ENCODE data around the gene FBP1.

FBP1 gene

GRCh38 chr9:94656200-94656599, 16.9 kb upstream of the FBP1 start:
- H3K79me1 ChIP-seq (ENCODE audit: low read depth, low read length), result no peaks in the 10 kb centered on the region
- H3K27ac ChIP-seq (replicated peaks; ENCODE audit: low read length), result peak overlapping the region; percentile 61
- H3K4me3 ChIP-seq (ENCODE audit: low read length in 2 of 2), result no peak overlapping the region
- no peak overlapping the region for H3K18ac ChIP-seq (ENCODE audit: low read length)
- H2BK120ac ChIP-seq (ENCODE audit: low read depth, low read length), result no peak overlapping the region
- H2AFZ ChIP-seq (ENCODE audit: low read length), result peak overlapping the region; percentile 70
- no peak overlapping the region for H2BK15ac ChIP-seq (ENCODE audit: low read length)
- no peak overlapping the region for H3K23ac ChIP-seq (ENCODE audit: low read depth, low read length, poor library complexity)
- no peak overlapping the region for H3K14ac ChIP-seq (ENCODE audit: low read length)
- H4K8ac ChIP-seq (ENCODE audit: low read depth, low read length), result no peak overlapping the region
- H3K4me1 ChIP-seq (ENCODE audit: control insufficient read depth in 2 of 2, insufficient read depth in 1 of 2, low read depth in 1 of 2, low read length in 2 of 2), result peaks cover 7 to 13% of the 10 kb centered on the region in 2 donors
- no peak overlapping the region for H3K9ac ChIP-seq (ENCODE audit: low read depth, low read length, poor library complexity)
- H2AK5ac ChIP-seq (ENCODE audit: low read depth, low read length), result no peak overlapping the region
- no peaks in the 10 kb centered on the region for H3K9me3 ChIP-seq (replicated peaks in 1 of 2; ENCODE audit: control insufficient read depth in 2 of 2, insufficient read depth in 1 of 2, low read depth in 1 of 2, low read length in 2 of 2)
- H3K4me2 ChIP-seq (ENCODE audit: insufficient read depth, low read length, poor library complexity, severe bottlenecking), result no peak overlapping the region
- no peak overlapping the region for H3K4ac ChIP-seq (ENCODE audit: low read length)
- H2BK5ac ChIP-seq (ENCODE audit: low read length), result no peak overlapping the region
- peaks cover 0 to 10% (median 7%) of the 10 kb centered on the region in 3 experiments for H3K27me3 ChIP-seq (ENCODE audit: control insufficient read depth in 3 of 3, insufficient read depth in 3 of 3, low read depth in 1 of 3, low read length in 3 of 3)
- no peaks in the 10 kb centered on the region for H3K36me3 ChIP-seq (replicated peaks in 1 of 2; ENCODE audit: control insufficient read depth in 2 of 2, insufficient read depth in 2 of 2, low read length in 2 of 2)
- DNase-seq (ENCODE audit: low spot score), result no peak
- no peak overlapping the region for H2BK12ac ChIP-seq (ENCODE audit: low read length)
- H4K91ac ChIP-seq (ENCODE audit: low read depth, low read length, poor library complexity), result no peak overlapping the region
- WGBS, 2 donors (ENCODE audit: extremely low coverage in 2 of 2, insufficient read length in 2 of 2, insufficient replicate concordance in 1 of 2), result no CpG with 5 or more reads among the region's 6 CpGs

- Histone ChIP-seq H3K4ac (ENCODE audit: low read length) (no peak overlapping the region), H4K91ac (ENCODE audit: low read depth, low read length, poor library complexity) (no peak overlapping the region), H4K8ac (ENCODE audit: low read depth, low read length) (no peak overlapping the region), H3K9ac (ENCODE audit: low read depth, low read length, poor library complexity) (no peak overlapping the region), H3K4me3 (ENCODE audit: low read length in 2 of 2) (no peak overlapping the region), H2AK5ac (ENCODE audit: low read depth, low read length) (no peak overlapping the region), H3K4me2 (ENCODE audit: insufficient read depth, low read length, poor library complexity, severe bottlenecking) (no peak overlapping the region), H3K36me3 (replicated peaks in 1 of 2; ENCODE audit: control insufficient read depth in 2 of 2, insufficient read depth in 2 of 2, low read length in 2 of 2) (no peaks in the 10 kb centered on the region), H3K14ac (ENCODE audit: low read length) (no peak overlapping the region), H3K23ac (ENCODE audit: low read depth, low read length, poor library complexity) (no peak overlapping the region), H2BK15ac (ENCODE audit: low read length) (peak overlapping the region; percentile 42), H2BK12ac (ENCODE audit: low read length) (peak overlapping the region; percentile 77), H3K9me3 (replicated peaks in 1 of 2; ENCODE audit: control insufficient read depth in 2 of 2, insufficient read depth in 1 of 2, low read depth in 1 of 2, low read length in 2 of 2) (no peaks in the 10 kb centered on the region), H3K4me1 (ENCODE audit: control insufficient read depth in 2 of 2, insufficient read depth in 1 of 2, low read depth in 1 of 2, low read length in 2 of 2) (peaks cover 7 to 13% of the 10 kb centered on the region in 2 donors), H2AFZ (ENCODE audit: low read length) (peak overlapping the region; percentile 70), H3K27ac (replicated peaks; ENCODE audit: low read length) (no peak overlapping the region), H2BK120ac (ENCODE audit: low read depth, low read length) (peak overlapping the region; percentile 19), H2BK5ac (ENCODE audit: low read length) (no peak overlapping the region), H3K79me1 (ENCODE audit: low read depth, low read length) (no peaks in the 10 kb centered on the region), H3K27me3 (ENCODE audit: control insufficient read depth in 3 of 3, insufficient read depth in 3 of 3, low read depth in 1 of 3, low read length in 3 of 3) (peaks cover 0 to 10% (median 7%) of the 10 kb centered on the region in 3 experiments), H3K18ac (ENCODE audit: low read length) (peak overlapping the region; percentile 76)
- WGBS, 2 donors (ENCODE audit: extremely low coverage in 2 of 2, insufficient read length in 2 of 2, insufficient replicate concordance in 1 of 2), result no CpG with 5 or more reads among the region's 10 CpGs
- no peak for DNase-seq (ENCODE audit: low spot score)
Observed at GRCh38 chr9:94655739-94656138, 16.4 kb upstream of the FBP1 start.

- Histone ChIP-seq H2BK12ac (ENCODE audit: low read length) (peak overlapping the region; percentile 64), H3K4me3 (ENCODE audit: low read length in 2 of 2) (no peak overlapping the region), H3K27me3 (ENCODE audit: control insufficient read depth in 3 of 3, insufficient read depth in 3 of 3, low read depth in 1 of 3, low read length in 3 of 3) (peaks cover 0 to 10% (median 7%) of the 10 kb centered on the region in 3 experiments), H3K4me1 (ENCODE audit: control insufficient read depth in 2 of 2, insufficient read depth in 1 of 2, low read depth in 1 of 2, low read length in 2 of 2) (peaks cover 7 to 13% of the 10 kb centered on the region in 2 donors), H2AFZ (ENCODE audit: low read length) (no peak overlapping the region), H4K8ac (ENCODE audit: low read depth, low read length) (no peak overlapping the region), H2BK15ac (ENCODE audit: low read length) (peak overlapping the region; percentile 33), H2BK120ac (ENCODE audit: low read depth, low read length) (peak overlapping the region; percentile 32), H2AK5ac (ENCODE audit: low read depth, low read length) (peak overlapping the region; percentile 89), H3K18ac (ENCODE audit: low read length) (peak overlapping the region; percentile 81), H3K9ac (ENCODE audit: low read depth, low read length, poor library complexity) (no peak overlapping the region), H3K27ac (replicated peaks; ENCODE audit: low read length) (no peak overlapping the region), H3K9me3 (replicated peaks in 1 of 2; ENCODE audit: control insufficient read depth in 2 of 2, insufficient read depth in 1 of 2, low read depth in 1 of 2, low read length in 2 of 2) (no peaks in the 10 kb centered on the region), H3K36me3 (replicated peaks in 1 of 2; ENCODE audit: control insufficient read depth in 2 of 2, insufficient read depth in 2 of 2, low read length in 2 of 2) (no peaks in the 10 kb centered on the region), H3K4me2 (ENCODE audit: insufficient read depth, low read length, poor library complexity, severe bottlenecking) (no peak overlapping the region), H2BK5ac (ENCODE audit: low read length) (peak overlapping the region; percentile 32), H3K23ac (ENCODE audit: low read depth, low read length, poor library complexity) (no peak overlapping the region), H3K4ac (ENCODE audit: low read length) (no peak overlapping the region), H3K79me1 (ENCODE audit: low read depth, low read length) (no peaks in the 10 kb centered on the region), H3K14ac (ENCODE audit: low read length) (peak overlapping the region; percentile 25), H4K91ac (ENCODE audit: low read depth, low read length, poor library complexity) (no peak overlapping the region)
- no CpG with 5 or more reads among the region's 10 CpGs for WGBS, 2 donors (ENCODE audit: extremely low coverage in 2 of 2, insufficient read length in 2 of 2, insufficient replicate concordance in 1 of 2)
- no peak for DNase-seq (ENCODE audit: low spot score)
Observed at GRCh38 chr9:94654165-94654894, 15.0 kb upstream of the FBP1 start.

GRCh38 chr9:94650949-94651348, 11.6 kb upstream of the FBP1 start:
- no peaks in the 10 kb centered on the region for H3K9me3 ChIP-seq (replicated peaks in 1 of 2; ENCODE audit: control insufficient read depth in 2 of 2, insufficient read depth in 1 of 2, low read depth in 1 of 2, low read length in 2 of 2)
- H3K4me2 ChIP-seq (ENCODE audit: insufficient read depth, low read length, poor library complexity, severe bottlenecking), result no peak overlapping the region
- H2AFZ ChIP-seq (ENCODE audit: low read length), result no peak overlapping the region
- H3K27ac ChIP-seq (replicated peaks; ENCODE audit: low read length), result no peak overlapping the region
- no peak overlapping the region for H2BK120ac ChIP-seq (ENCODE audit: low read depth, low read length)
- peaks cover 0 to 5% of the 10 kb centered on the region in 2 donors for H3K4me1 ChIP-seq (ENCODE audit: control insufficient read depth in 2 of 2, insufficient read depth in 1 of 2, low read depth in 1 of 2, low read length in 2 of 2)
- peak overlapping the region; percentile 12 for H2BK15ac ChIP-seq (ENCODE audit: low read length)
- H2AK5ac ChIP-seq (ENCODE audit: low read depth, low read length), result no peak overlapping the region
- H3K4ac ChIP-seq (ENCODE audit: low read length), result no peak overlapping the region
- no peak overlapping the region for H2BK12ac ChIP-seq (ENCODE audit: low read length)
- H3K9ac ChIP-seq (ENCODE audit: low read depth, low read length, poor library complexity), result no peak overlapping the region
- H4K91ac ChIP-seq (ENCODE audit: low read depth, low read length, poor library complexity), result no peak overlapping the region
- no peak overlapping the region for H3K23ac ChIP-seq (ENCODE audit: low read depth, low read length, poor library complexity)
- no peak for DNase-seq (ENCODE audit: low spot score)
- H3K36me3 ChIP-seq (replicated peaks in 1 of 2; ENCODE audit: control insufficient read depth in 2 of 2, insufficient read depth in 2 of 2, low read length in 2 of 2), result no peaks in the 10 kb centered on the region
- no peak overlapping the region for H2BK5ac ChIP-seq (ENCODE audit: low read length)
- no peaks in the 10 kb centered on the region for H3K79me1 ChIP-seq (ENCODE audit: low read depth, low read length)
- no peak overlapping the region for H3K18ac ChIP-seq (ENCODE audit: low read length)
- H3K14ac ChIP-seq (ENCODE audit: low read length), result no peak overlapping the region
- H4K8ac ChIP-seq (ENCODE audit: low read depth, low read length), result no peak overlapping the region
- H3K27me3 ChIP-seq (ENCODE audit: control insufficient read depth in 3 of 3, insufficient read depth in 3 of 3, low read depth in 1 of 3, low read length in 3 of 3), result peaks cover 0 to 14% (median 7%) of the 10 kb centered on the region in 3 experiments
- WGBS, 2 donors (ENCODE audit: extremely low coverage in 2 of 2, insufficient read length in 2 of 2, insufficient replicate concordance in 1 of 2), result no CpG with 5 or more reads among the region's 4 CpGs
- H3K4me3 ChIP-seq (ENCODE audit: low read length in 2 of 2), result no peak overlapping the region
